Stimulated activated CD8-positive, alpha-beta memory T cell treated with anti-CD3 and anti-CD28 coated beads, Interleukin-12 subunit alpha, Interleukin-12 subunit beta, amount 100 ng/mL, for 4 hours (primary cell): ENCODE results near the gene NRXN3.

ENCODE experiments used
- DNase-seq: peaks from one replicate; pipeline ENCODE4 v3.0.0-alpha.2; 2020; ENCODE audit warnings: low read depth

Gene NRXN3

GRCh38 chr14:79419571-79420327 lies 1249.6 kb downstream of the NRXN3 start:
- no peak for DNase-seq

- DNase-seq = no peak
Measured at GRCh38 chr14:79420725-79421124, 1250.6 kb downstream of the NRXN3 start.

- DNase-seq = no peak
Measured at GRCh38 chr14:79421811-79422210, 1251.6 kb downstream of the NRXN3 start.

GRCh38 chr14:79424462-79424861 lies 1254.3 kb downstream of the NRXN3 start:
- DNase-seq = no peak

- no peak for DNase-seq
Measured at GRCh38 chr14:79426103-79426755, 1256.1 kb downstream of the NRXN3 start.

- no peak for DNase-seq
Measured at GRCh38 chr14:79432640-79433039, 1262.5 kb downstream of the NRXN3 start.

GRCh38 chr14:79436335-79436734 lies 1266.2 kb downstream of the NRXN3 start:
- DNase-seq = no peak

- no peak for DNase-seq
Measured at GRCh38 chr14:79437951-79438350, 1267.8 kb downstream of the NRXN3 start.

GRCh38 chr14:79438696-79439342 lies 1268.6 kb downstream of the NRXN3 start:
- DNase-seq = no peak

GRCh38 chr14:79442786-79443185 lies 1272.6 kb downstream of the NRXN3 start:
- DNase-seq = no peak

- no peak for DNase-seq
Measured at GRCh38 chr14:79443602-79444001, 1273.4 kb downstream of the NRXN3 start.

GRCh38 chr14:79448960-79449359 lies 1278.8 kb downstream of the NRXN3 start:
- DNase-seq = no peak

- DNase-seq = no peak
Measured at GRCh38 chr14:79451601-79452000, 1281.4 kb downstream of the NRXN3 start.

GRCh38 chr14:79453276-79453675 lies 1283.1 kb downstream of the NRXN3 start:
- DNase-seq = no peak

- DNase-seq = no peak
Measured at GRCh38 chr14:79464468-79464867, 1294.3 kb downstream of the NRXN3 start.

- DNase-seq = no peak
Measured at GRCh38 chr14:79465651-79466050, 1295.5 kb downstream of the NRXN3 start.

- DNase-seq = no peak
Measured at GRCh38 chr14:79466938-79467527, 1296.9 kb downstream of the NRXN3 start.

- no peak for DNase-seq
Measured at GRCh38 chr14:79467835-79468234, 1297.7 kb downstream of the NRXN3 start.

- no peak for DNase-seq
Measured at GRCh38 chr14:79468486-79468885, 1298.3 kb downstream of the NRXN3 start.

GRCh38 chr14:79473651-79474050 lies 1303.5 kb downstream of the NRXN3 start:
- DNase-seq = no peak

- DNase-seq = no peak
Measured at GRCh38 chr14:79475887-79476532, 1305.8 kb downstream of the NRXN3 start.

GRCh38 chr14:79476552-79476951 lies 1306.4 kb downstream of the NRXN3 start:
- DNase-seq = no peak
